HCEC 1CT (cell line): Measurements from ENCODE around the gene APEH.
A peak's percentile ranks its signal among the peaks of the same experiment; 100 is the strongest.
"Not testable (repeated sequence)": the region's sequence is repeated elsewhere in the genome, so short reads cannot be mapped to it uniquely, and the experiment has no call there.

Experiments
- DNase-seq: peaks from one replicate; pipeline ENCODE4 v3.0.0-alpha.2; 2017

Gene APEH

GRCh38 chr3:49694409-49695070 is 20.4 kb downstream of the APEH start:
- not testable (repeated sequence) for DNase-seq

- not testable (repeated sequence) for DNase-seq
These were observed 21.3 kb downstream of the APEH start for GRCh38 chr3:49695350-49696015.

- no peak for DNase-seq
These were observed 25.3 kb downstream of the APEH start for GRCh38 chr3:49699281-49699979.

GRCh38 chr3:49700014-49700413 is 25.9 kb downstream of the APEH start:
- DNase-seq, result no peak

GRCh38 chr3:49700453-49701128 is 26.4 kb downstream of the APEH start:
- DNase-seq, result no peak

- no peak for DNase-seq
These were observed 27.4 kb downstream of the APEH start for GRCh38 chr3:49701388-49702077.

GRCh38 chr3:49702672-49703071 is 28.5 kb downstream of the APEH start:
- no peak for DNase-seq

- DNase-seq, result peak; percentile 51
These were observed 29.3 kb downstream of the APEH start for GRCh38 chr3:49703443-49703927.

GRCh38 chr3:49703956-49704355 is 29.8 kb downstream of the APEH start:
- DNase-seq, result no peak

- DNase-seq, result no peak
These were observed 30.5 kb downstream of the APEH start for GRCh38 chr3:49704629-49705028.

- no peak for DNase-seq
These were observed 31.3 kb downstream of the APEH start for GRCh38 chr3:49705390-49705960.

- no peak for DNase-seq
These were observed 32.4 kb downstream of the APEH start for GRCh38 chr3:49706456-49707112.

GRCh38 chr3:49707113-49707480 is 32.9 kb downstream of the APEH start:
- no peak for DNase-seq

- no peak for DNase-seq
These were observed 35.7 kb downstream of the APEH start for GRCh38 chr3:49709852-49710251.

GRCh38 chr3:49711489-49711888 is 37.3 kb downstream of the APEH start:
- DNase-seq, result no peak

GRCh38 chr3:49712166-49712565 is 38.0 kb downstream of the APEH start:
- DNase-seq, result no peak

- no peak for DNase-seq
These were observed 38.6 kb downstream of the APEH start for GRCh38 chr3:49712631-49713317.

GRCh38 chr3:49713336-49714105 is 39.4 kb downstream of the APEH start:
- DNase-seq, result no peak

- no peak for DNase-seq
These were observed 40.8 kb downstream of the APEH start for GRCh38 chr3:49714728-49715550.
